Posterior vena cava (tissue), 2 donors: ENCODE measurements around the gene DPP10. TPM values are rescaled to one million over a fixed set of nuclear protein-coding genes. Genes with fewer than 3 reads are reported as not detected.

Experiments used
- DNase-seq: peaks from one replicate; pipeline ENCODE4 v3.0.0-alpha.2; 2020; ENCODE audit warnings: low spot score
- intact Hi-C, 2 donors: fragments of 100-400 bp; cut with DNase I; formaldehyde crosslinking; loops; one replicate each; pipeline versions ENCODE4 v1.14.1 to v1.14.2; 2022 to 2023
- total RNA-seq, 2 donors: library from RNA; stranded (reverse); fragmentation: NEBNext Ultra II Directional; extraction: Animal tissue kit (Norgen Biotek cat#: 25700); gene quantifications; one replicate each; pipeline ENCODE4 v1.2.1, GENCODE V29; 2021
- donor health status: DM: yes; HTN: yes; CAD: no.
- donor health status: DM: yes; HTN: yes; CAD: no.

DPP10 gene
- total RNA-seq, 2 donors from 2014 or later: not detected

DNA sequence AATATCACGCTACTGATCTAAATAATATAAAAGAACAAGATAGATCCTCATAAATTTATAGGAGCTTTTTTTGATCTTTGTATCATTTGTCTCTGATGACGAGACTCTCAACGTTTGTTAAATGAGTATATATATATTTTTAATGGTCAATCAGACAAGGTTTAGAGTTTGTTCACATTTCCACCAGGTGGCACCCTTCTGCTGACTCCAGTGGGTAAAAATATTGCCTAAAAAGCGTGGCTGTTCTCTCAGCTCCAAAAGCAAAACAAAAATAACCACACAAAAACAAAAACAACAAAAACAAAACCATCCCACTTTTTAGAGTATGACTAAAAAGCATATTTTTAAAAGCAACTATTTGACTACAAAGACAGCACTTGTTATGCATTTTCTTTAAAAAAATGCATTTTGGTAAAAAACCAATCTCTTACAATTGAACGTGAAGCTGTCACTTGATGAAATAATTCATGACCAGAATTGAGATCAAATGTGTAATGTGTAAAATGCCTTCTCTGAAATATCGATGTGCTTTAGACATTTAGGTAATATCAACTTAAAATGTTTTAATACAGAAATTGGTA is 723.2 kb downstream of the DPP10 start:
- DNase-seq: no peak
- intact Hi-C loops: no loop called here

DNA sequence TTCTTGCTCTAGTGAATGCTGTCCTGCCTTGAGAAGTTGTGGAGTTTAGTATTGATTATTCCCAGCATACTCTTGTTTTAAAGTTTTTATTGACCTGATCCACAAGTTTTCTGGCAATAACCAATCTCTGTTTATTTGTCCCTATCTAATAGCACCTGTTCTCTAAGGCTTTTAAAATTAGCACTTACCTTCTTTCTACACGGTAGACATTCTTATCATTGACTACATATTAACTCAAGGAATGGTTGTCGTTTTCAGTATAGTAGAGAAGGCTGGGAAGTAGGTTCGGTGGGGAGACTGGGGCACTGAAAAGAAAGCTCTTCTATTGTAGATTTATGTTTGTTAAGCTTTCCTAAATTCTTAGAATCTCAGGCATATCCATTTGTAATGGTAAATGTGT is 726.0 kb downstream of the DPP10 start:
- no peak for DNase-seq
- intact Hi-C loops: no loop called here

DNA sequence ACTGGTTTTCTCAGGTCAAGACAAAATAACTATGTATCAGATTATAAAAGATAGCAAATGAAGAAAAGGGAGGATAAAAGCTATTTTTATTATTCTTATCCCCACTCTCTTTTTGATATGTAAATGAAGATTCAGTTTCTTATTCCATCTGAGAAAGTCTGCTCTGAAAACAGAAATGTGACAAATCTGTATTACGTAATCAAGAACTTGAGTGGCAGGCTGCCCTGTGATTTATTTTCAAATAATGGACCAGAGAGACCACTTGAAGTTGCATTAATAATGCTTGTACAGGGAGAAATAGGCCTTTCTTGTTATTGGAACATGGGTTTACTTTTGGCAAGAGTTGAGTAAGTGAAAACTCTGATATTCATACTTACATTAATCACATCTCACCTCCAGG is 727.4 kb downstream of the DPP10 start:
- intact Hi-C loops: no loop called here
- DNase-seq: no peak

DNA sequence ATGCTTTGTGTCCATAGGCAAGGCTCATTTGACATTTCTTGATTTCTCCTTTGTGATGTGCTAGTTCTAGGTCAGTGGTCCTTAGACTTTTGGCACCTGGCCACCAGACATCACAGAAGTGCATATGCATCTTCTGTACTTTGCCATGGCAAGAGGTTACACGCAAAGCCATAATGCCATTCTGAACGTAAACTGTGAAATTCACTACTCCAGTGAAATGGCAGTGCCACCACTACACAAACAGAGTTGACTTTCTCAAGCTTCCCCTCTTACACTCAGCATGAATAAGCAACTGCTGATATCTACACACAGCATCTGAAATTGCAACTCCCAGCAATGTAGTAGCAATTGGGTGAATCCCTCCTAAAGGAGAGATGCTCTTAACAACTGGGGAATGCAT is 729.3 kb downstream of the DPP10 start:
- DNase-seq: no peak
- intact Hi-C loops: no loop called here

DNA sequence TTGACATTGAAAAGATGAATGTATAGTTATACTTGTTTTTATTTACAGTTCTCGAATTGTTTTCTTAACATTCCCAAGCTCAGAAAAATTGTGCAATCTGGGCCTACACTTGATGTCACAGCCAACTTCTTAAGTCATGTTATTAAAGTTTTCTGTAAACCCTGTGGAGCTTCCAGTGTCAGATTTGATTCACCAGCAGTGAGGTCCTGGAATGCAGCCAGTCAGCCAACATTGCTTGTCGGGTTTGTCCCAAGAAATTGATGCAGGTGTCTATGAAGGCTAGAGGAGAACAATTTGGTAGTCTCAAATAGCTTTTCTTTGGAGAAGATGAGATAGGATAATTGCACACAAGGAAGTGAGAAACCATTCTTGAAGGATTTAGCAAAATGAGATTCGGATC is 732.2 kb downstream of the DPP10 start:
- intact Hi-C loops: no loop called here
- no peak for DNase-seq

- intact Hi-C loops: no loop called here
- no peak for DNase-seq
These were observed 740.7 kb downstream of the DPP10 start for GRCh38 chr2:115183144-115183543.

DNA sequence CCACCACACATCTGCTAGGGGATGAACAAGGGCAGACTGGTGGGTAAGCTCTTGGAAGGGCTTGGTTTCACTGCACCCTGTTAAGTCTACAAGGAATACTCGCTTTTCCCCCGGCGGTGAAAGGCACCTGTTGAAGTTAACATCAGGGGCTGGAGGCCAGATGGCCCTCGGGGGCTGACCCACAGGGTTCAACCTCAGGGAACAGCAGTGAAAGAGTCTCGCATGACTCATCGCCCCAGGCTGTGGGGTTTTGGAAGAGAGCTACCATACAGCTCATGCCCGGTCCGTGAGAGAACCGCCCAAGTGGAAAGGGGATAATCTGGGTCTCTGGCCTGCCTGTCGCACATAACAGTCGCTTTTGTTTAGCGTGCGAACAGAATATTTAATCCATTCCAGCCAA is 748.0 kb downstream of the DPP10 start:
- intact Hi-C loops: no loop called here
- DNase-seq: no peak

DNA sequence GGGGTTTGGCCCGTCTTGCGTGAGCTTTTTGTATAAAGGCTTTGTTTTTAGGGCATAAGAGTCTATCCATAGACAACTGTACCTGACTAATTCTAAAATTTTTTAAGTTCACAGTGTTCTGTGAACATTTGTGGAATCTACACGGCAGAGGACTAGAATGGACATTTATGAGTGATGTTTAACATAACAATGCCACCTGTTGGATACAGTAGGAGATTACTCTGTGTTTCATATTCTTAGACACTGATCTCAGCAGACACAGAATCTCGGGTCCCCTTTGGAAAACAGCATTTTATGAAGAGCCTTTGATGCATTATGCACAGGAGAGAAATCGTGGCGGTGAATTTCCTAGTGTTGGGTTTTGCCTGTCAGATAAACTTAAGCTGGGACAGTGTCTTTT is 752.2 kb downstream of the DPP10 start:
- no peak for DNase-seq
- intact Hi-C loops: no loop called here

GRCh38 chr2:115196587-115196986 is 754.1 kb downstream of the DPP10 start:
- no peak for DNase-seq
- intact Hi-C loops: no loop called here

GRCh38 chr2:115199966-115200365 is 757.5 kb downstream of the DPP10 start:
- intact Hi-C loops: no loop called here
- DNase-seq: no peak

DNA sequence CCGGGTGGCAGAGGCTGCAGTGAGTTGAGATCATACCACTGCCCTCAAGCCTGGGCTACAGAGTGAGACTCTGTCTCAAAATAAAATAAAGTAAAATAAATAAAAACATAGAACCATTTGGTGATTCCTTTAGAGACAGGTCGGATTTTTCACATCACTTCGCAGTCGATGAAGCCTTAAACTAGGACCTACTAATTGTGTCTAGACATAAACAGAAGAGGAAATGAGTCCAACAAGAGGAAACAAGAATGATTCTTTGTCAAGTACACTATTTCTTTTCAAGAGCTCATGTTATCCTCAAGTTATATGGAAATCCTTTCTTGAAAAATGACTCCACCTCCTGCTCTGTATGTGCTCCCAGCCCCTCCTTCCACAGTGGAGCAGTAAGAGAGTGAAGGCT is 758.9 kb downstream of the DPP10 start:
- DNase-seq: no peak
- intact Hi-C loops: no loop called here

DNA sequence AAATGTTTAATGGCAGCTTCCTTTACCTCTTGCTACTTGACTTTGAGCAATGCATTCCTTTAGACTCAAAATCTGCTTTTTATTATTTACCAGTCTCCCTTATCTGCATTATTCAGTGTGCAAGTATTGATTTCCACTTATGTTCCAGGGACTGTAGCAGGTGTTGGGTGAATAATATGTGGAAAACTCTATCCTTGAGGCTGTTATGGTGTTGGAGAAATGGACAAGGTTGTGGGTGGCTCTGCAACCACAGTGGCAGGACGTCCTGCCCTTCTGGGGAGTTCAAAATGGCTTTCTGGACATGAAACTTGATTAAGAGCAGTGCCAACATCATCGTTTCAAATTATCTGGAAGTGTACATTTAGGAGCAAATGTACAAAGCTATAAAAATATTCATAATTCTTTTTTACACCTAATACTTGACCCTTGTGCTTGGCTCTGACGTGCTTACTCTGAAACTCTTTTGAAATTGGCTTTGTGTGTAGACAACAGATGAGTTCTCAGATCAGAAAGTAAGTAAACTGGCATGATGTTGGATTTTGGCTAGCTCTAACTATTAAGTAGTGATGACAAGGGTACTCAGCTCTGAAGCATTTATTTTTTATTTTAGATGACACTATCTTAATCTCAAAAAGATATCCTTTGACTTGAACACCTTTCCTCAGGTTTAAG is 766.2 kb downstream of the DPP10 start:
- DNase-seq: no peak

GRCh38 chr2:115214050-115214449 is 771.6 kb downstream of the DPP10 start:
- intact Hi-C loops: no loop called here
- no peak for DNase-seq

More for the DNA sequence above, 766.2 kb downstream of the DPP10 start:
- intact Hi-C loops: no loop called here

DNA sequence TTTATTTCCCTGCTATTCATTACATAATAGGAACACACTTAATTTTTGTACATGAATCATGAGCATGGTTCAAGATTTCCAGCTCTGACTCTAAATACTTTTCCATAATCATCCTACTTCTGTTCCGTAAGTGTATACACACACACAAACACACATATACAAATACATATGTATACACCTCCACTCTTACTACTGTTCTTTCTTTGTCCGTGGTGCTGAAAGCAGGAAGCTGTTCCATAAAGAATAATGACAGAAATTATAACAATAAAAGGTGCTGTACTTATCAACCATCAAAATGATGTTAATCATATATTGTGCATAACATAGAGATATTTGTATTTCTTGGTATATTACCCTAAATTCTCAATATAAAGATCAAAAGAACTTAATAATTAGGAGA is 776.9 kb downstream of the DPP10 start:
- intact Hi-C loops: no loop called here

GRCh38 chr2:115234186-115234585 is 791.7 kb downstream of the DPP10 start:
- intact Hi-C loops: no loop called here
- no peak for DNase-seq

More for the DNA sequence above, 776.9 kb downstream of the DPP10 start:
- no peak for DNase-seq

GRCh38 chr2:115234737-115235136 is 792.3 kb downstream of the DPP10 start:
- intact Hi-C loops: no loop called here
- DNase-seq: no peak

GRCh38 chr2:115248066-115248465 is 805.6 kb downstream of the DPP10 start:
- intact Hi-C loops: no loop called here
- DNase-seq: no peak

DNA sequence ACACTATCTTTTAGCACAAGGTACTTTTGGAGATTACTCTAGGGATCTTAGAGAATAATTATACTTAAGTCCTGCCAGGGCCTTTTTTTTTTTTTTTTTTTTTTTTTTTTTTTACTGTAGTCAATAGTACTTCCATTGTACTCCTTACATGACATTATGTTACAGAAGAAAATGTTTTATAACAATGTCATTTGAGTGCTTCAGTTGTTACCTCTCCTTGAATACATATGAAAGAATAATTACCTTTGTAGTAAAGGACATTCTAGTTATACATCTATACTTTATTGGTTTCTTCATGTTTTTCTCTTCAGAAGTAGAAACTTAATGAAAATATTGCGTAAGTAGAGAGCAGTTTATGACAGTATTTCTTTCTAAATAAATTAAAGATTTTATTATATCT is 834.9 kb downstream of the DPP10 start:
- no peak for DNase-seq
- intact Hi-C loops: no loop called here

DNA sequence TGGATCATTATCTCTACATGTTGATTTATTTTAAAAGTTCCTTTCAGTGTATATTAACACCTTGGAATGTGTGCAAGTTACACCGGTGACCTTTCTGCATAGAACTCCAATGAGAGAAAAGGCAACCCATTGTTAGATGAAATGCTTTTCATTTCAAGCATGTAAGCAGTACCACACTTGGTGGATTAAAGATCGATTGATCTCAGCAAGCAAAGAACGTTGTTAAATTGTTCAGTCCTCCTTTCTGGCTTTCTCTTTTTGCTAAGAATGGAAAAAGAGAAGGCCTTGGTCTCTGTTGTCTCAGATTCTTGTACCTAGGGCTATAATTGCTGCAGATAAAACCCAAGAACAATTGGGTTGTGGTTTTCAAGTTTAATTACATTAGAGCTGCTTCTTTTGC is 843.0 kb downstream of the DPP10 start:
- intact Hi-C loops: no loop called here
- DNase-seq: no peak

DNA sequence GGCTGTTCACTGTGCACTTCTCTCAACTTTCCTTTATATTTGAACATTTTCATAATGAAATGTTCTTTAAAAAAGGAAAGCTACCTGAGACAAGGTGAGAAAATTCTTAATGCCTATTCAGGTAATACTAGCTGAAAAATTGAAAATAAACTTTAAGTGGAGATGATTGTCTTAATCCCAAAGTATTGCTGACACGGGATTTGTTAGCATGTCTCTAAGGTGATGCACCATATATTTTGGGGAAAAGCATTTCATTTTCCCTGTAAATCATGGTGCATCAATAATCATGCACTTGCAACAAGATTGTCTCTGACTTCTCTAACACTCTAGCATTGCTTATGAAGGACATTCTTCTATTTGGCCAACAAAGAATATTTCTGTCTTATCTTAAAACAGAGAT is 848.0 kb downstream of the DPP10 start:
- intact Hi-C loops: no loop called here
- DNase-seq: no peak

GRCh38 chr2:115292742-115293141 is 850.3 kb downstream of the DPP10 start:
- no peak for DNase-seq
- intact Hi-C loops: no loop called here

DNA sequence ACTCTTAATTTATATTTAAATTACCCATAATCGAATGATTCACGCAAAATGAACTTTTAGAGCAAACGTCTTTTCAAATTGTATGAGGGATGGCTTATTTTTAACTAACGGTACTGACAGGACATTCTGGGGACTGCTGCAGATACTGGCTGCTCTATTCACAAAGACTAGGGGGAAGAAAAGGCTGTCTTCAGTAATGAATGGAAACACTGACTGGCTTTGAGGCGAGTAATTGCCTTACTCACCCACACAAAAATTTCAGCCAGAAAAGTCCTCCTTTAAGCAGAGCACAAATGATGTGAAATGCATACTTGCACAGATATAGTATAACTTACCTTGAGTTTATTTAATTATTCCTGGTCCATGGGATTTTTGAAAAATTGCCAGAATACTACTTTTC is 852.6 kb downstream of the DPP10 start:
- no peak for DNase-seq
- intact Hi-C loops: no loop called here
